ENCODE results near the gene AFF3.
"Not testable (repeated sequence)": the region's sequence is repeated elsewhere in the genome, so short reads cannot be mapped to it uniquely, and the experiment has no call there.

Gene AFF3

GRCh38 chr2:99977966-99978365 lies 164.4 kb downstream of the AFF3 start:
- no peak for DNase-seq (ENCODE audit: low read depth in 1 of 2, low spot score in 1 of 2)

GRCh38 chr2:99975386-99975785 lies 167.0 kb downstream of the AFF3 start:
- DNase-seq (ENCODE audit: low read depth in 1 of 2, low spot score in 1 of 2): no peak

GRCh38 chr2:99974682-99975375 lies 167.6 kb downstream of the AFF3 start:
- no peak for DNase-seq (ENCODE audit: low read depth in 1 of 2, low spot score in 1 of 2)

- no peak for DNase-seq (ENCODE audit: low read depth in 1 of 2, low spot score in 1 of 2)
These were observed 168.1 kb downstream of the AFF3 start for GRCh38 chr2:99974275-99974674.

- DNase-seq (ENCODE audit: low read depth in 1 of 2, low spot score in 1 of 2): no peak
These were observed 171.0 kb downstream of the AFF3 start for GRCh38 chr2:99971326-99971900.

- no peak for DNase-seq (ENCODE audit: low read depth in 1 of 2, low spot score in 1 of 2)
These were observed 172.0 kb downstream of the AFF3 start for GRCh38 chr2:99970292-99970868.

- no peak for DNase-seq (ENCODE audit: low read depth in 1 of 2, low spot score in 1 of 2)
These were observed 181.0 kb downstream of the AFF3 start for GRCh38 chr2:99961196-99961913.

- DNase-seq (ENCODE audit: low read depth in 1 of 2, low spot score in 1 of 2): no peak
These were observed 181.6 kb downstream of the AFF3 start for GRCh38 chr2:99960790-99961189.

GRCh38 chr2:99960291-99960690 lies 182.1 kb downstream of the AFF3 start:
- DNase-seq (ENCODE audit: low read depth in 1 of 2, low spot score in 1 of 2): no peak

- no peak for DNase-seq (ENCODE audit: low read depth in 1 of 2, low spot score in 1 of 2)
These were observed 183.0 kb downstream of the AFF3 start for GRCh38 chr2:99959261-99960014.

GRCh38 chr2:99957332-99958133 lies 184.9 kb downstream of the AFF3 start:
- DNase-seq (ENCODE audit: low read depth in 1 of 2, low spot score in 1 of 2): no peak

- DNase-seq (ENCODE audit: low read depth in 1 of 2, low spot score in 1 of 2): no peak
These were observed 186.0 kb downstream of the AFF3 start for GRCh38 chr2:99956232-99957030.

GRCh38 chr2:99953750-99954149 lies 188.6 kb downstream of the AFF3 start:
- no peak for DNase-seq (ENCODE audit: low read depth in 1 of 2, low spot score in 1 of 2)

- DNase-seq (ENCODE audit: low read depth in 1 of 2, low spot score in 1 of 2): no peak
These were observed 192.4 kb downstream of the AFF3 start for GRCh38 chr2:99949963-99950362.

- no peak for DNase-seq (ENCODE audit: low read depth in 1 of 2, low spot score in 1 of 2)
These were observed 192.9 kb downstream of the AFF3 start for GRCh38 chr2:99949530-99949929.

GRCh38 chr2:99948010-99948409 lies 194.4 kb downstream of the AFF3 start:
- no peak for DNase-seq (ENCODE audit: low read depth in 1 of 2, low spot score in 1 of 2)

GRCh38 chr2:99947366-99947765 lies 195.0 kb downstream of the AFF3 start:
- DNase-seq (ENCODE audit: low read depth in 1 of 2, low spot score in 1 of 2): not testable (repeated sequence)

- no peak for DNase-seq (ENCODE audit: low read depth in 1 of 2, low spot score in 1 of 2)
These were observed 198.4 kb downstream of the AFF3 start for GRCh38 chr2:99944019-99944418.

GRCh38 chr2:99942561-99943347 lies 199.6 kb downstream of the AFF3 start:
- DNase-seq (ENCODE audit: low read depth in 1 of 2, low spot score in 1 of 2): no peak

Data from activated CD4-positive, alpha-beta T cell treated with anti-CD3 and anti-CD28 coated beads, Interleukin-2, amount 50 U/mL, for 24 hours (primary cell).